MCF 10A (cell line): ENCODE results near the gene METTL4. TPM values are rescaled to one million over a fixed set of nuclear protein-coding genes. Genes with fewer than 3 reads are reported as not detected.
A peak's percentile ranks its signal among the peaks of the same experiment; 100 is the strongest.

Source experiments
- BruUV-seq: library from RNA; stranded (reverse); fragments of 400-500 nt; replicated peaks from 2 replicates; lab custom pipeline; 2021; lab: Mats Ljungman, UMichigan
- CTCF ChIA-PET: fragments of 300-600 bp; sonication (Branson Sonifier 250); formaldehyde crosslinking; extraction: SDS; loops from one replicate; lab custom pipeline; 2021; ENCODE audit warnings: antibody characterized with exemption, inconsistent platforms; lab: Yijun Ruan, JAX
- POLR2A ChIA-PET: fragments of 300-600, 350-650 bp; sonication (Branson Sonifier 250); formaldehyde crosslinking; extraction: SDS; loops from one replicate; lab custom pipeline; 2020; ENCODE audit warnings: antibody characterized with exemption, inconsistent platforms; lab: Yijun Ruan, JAX
- DNase-seq: peaks from one replicate; pipeline ENCODE4 v3.0.0-alpha.2; 2018; ENCODE audit not compliant: unreplicated experiment
- H3K27ac Mint-ChIP-seq: one replicate; pipeline ENCODE4 v1.8.0; 2022; ENCODE audit warnings: mild to moderate bottlenecking, low read depth, mixed read lengths; ENCODE audit not compliant: unreplicated experiment
- H3K27me3 Mint-ChIP-seq: one replicate; pipeline ENCODE4 v1.8.0; 2022; ENCODE audit warnings: mixed read lengths; ENCODE audit not compliant: insufficient read depth, unreplicated experiment
- H3K36me3 Mint-ChIP-seq: one replicate; pipeline ENCODE4 v1.8.0; 2022; ENCODE audit warnings: mild to moderate bottlenecking, moderate library complexity, mixed read lengths; ENCODE audit not compliant: insufficient read depth, unreplicated experiment
- H3K4me1 Mint-ChIP-seq: one replicate; pipeline ENCODE4 v1.8.0; 2022; ENCODE audit warnings: mixed read lengths; ENCODE audit not compliant: insufficient read depth, unreplicated experiment
- H3K4me3 Mint-ChIP-seq: one replicate; pipeline ENCODE4 v1.8.0; 2022; ENCODE audit warnings: mild to moderate bottlenecking, moderate library complexity, mixed read lengths; ENCODE audit not compliant: unreplicated experiment
- H3K9me3 Mint-ChIP-seq: one replicate; pipeline ENCODE4 v1.8.0; 2022; ENCODE audit warnings: mixed read lengths; ENCODE audit not compliant: unreplicated experiment
- CTCF ChIP-seq: fragments of 200-600 bp; IDR thresholded peaks from one replicate; pipeline ENCODE4 v1.8.0; 2022; ENCODE audit warnings: antibody characterized with exemption, mild to moderate bottlenecking; ENCODE audit not compliant: unreplicated experiment
- intact Hi-C: fragments of 100-400 bp; cut with micrococcal nuclease; formaldehyde crosslinking; loops from 2 replicates; pipeline ENCODE4 v1.14.1; 2022
- total RNA-seq: library from RNA; stranded (reverse); gene quantifications from 2 replicates; pipeline ENCODE4 v1.2.3, GENCODE V29; 2022

The METTL4 gene
- total RNA-seq, 1 experiment from 2014 or later: 11.8 TPM

- no peak overlapping the region for H3K4me3 Mint-ChIP-seq
- DNase-seq: peak; percentile 16
- H3K9me3 Mint-ChIP-seq: no peaks in the 10 kb centered on the region
- CTCF ChIA-PET: interaction anchor here (0.6 kb wide), 2 partner anchors 246 to 331 kb away, joined by 4 to 6 read pairs; no protein-coding TSS in a partner anchor
- POLR2A ChIA-PET: no interaction called here
- peaks cover 6% of the 10 kb centered on the region for H3K36me3 Mint-ChIP-seq
- H3K4me1 Mint-ChIP-seq: peaks cover 19% of the 10 kb centered on the region
- intact Hi-C loops: no loop called here
- no peak overlapping the region for H3K27ac Mint-ChIP-seq
- no peak for TF ChIP-seq CTCF
- no peaks in the 10 kb centered on the region for H3K27me3 Mint-ChIP-seq
- BruUV-seq: no TSS peak
Observed at GRCh38 chr18:2513616-2514015, 57.7 kb downstream of the METTL4 start.

DNA sequence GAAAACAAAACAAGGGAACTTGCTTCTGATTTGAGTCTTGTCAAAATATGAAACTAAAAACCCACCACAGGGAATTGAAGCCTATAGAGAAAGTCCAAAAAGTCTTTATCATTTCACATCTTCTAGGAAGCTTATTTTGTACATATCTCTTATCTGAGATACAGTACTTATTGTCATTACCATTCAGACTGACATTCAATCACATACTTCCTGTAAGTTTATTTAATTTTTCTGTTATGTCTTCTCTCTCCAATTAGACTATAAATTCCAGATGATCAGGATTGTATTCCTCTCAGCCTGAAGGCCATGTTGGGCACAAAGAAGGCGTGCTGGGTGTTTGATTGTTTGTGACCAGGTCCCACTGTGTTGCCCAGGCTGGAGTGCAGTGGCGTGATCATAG lies 59.2 kb downstream of the METTL4 start:
- intact Hi-C loops: no loop called here
- POLR2A ChIA-PET: no interaction called here

GRCh38 chr18:2511451-2511850 lies 59.9 kb downstream of the METTL4 start:
- DNase-seq: no peak
- BruUV-seq: no TSS peak
- no peak overlapping the region for H3K27ac Mint-ChIP-seq
- POLR2A ChIA-PET: no interaction called here
- intact Hi-C loops: no loop called here
- H3K9me3 Mint-ChIP-seq: no peaks in the 10 kb centered on the region
- H3K36me3 Mint-ChIP-seq: peaks cover under 1% of the 10 kb centered on the region
- H3K27me3 Mint-ChIP-seq: no peaks in the 10 kb centered on the region
- CTCF ChIA-PET: no interaction called here
- no peak for TF ChIP-seq CTCF
- H3K4me3 Mint-ChIP-seq: no peak overlapping the region
- H3K4me1 Mint-ChIP-seq: peaks cover 15% of the 10 kb centered on the region

More for the DNA sequence above, 59.2 kb downstream of the METTL4 start:
- CTCF ChIA-PET: interaction anchor here (0.7 kb wide), 1 partner anchor 8 kb away, joined by 5 read pairs; no protein-coding TSS in a partner anchor
- BruUV-seq: no TSS peak
- no peak overlapping the region for H3K27ac Mint-ChIP-seq
- no peaks in the 10 kb centered on the region for H3K9me3 Mint-ChIP-seq
- peaks cover 19% of the 10 kb centered on the region for H3K4me1 Mint-ChIP-seq
- no peak for DNase-seq
- TF ChIP-seq CTCF: no peak
- H3K27me3 Mint-ChIP-seq: no peaks in the 10 kb centered on the region
- no peak overlapping the region for H3K4me3 Mint-ChIP-seq
- peaks cover 6% of the 10 kb centered on the region for H3K36me3 Mint-ChIP-seq

GRCh38 chr18:2510416-2510815 lies 60.9 kb downstream of the METTL4 start:
- intact Hi-C loops: no loop called here
- POLR2A ChIA-PET: interaction anchor here (0.5 kb wide), 1 partner anchor 46 kb away, joined by 3 read pairs; no protein-coding TSS in a partner anchor
- Mint-ChIP-seq H3K36me3 (no peaks in the 10 kb centered on the region), H3K4me3 (no peak overlapping the region), H3K4me1 (peaks cover 5% of the 10 kb centered on the region), H3K27me3 (no peaks in the 10 kb centered on the region), H3K27ac (no peak overlapping the region), H3K9me3 (no peaks in the 10 kb centered on the region)
- BruUV-seq: no TSS peak
- DNase-seq: no peak
- TF ChIP-seq CTCF: no peak
- CTCF ChIA-PET: no interaction called here
